H1 (cell line): Measurements from ENCODE around the gene RNF166. TPM values are rescaled to one million over a fixed set of nuclear protein-coding genes. Genes with fewer than 3 reads are reported as not detected.

Experiments used
- CTCF ChIA-PET: fragments of 300-600 bp; sonication (Branson Sonifier 250); formaldehyde crosslinking; loops from one replicate; lab custom pipeline; 2021; ENCODE audit not compliant: partially characterized antibody; lab: Charles Lee
- POLR2A ChIA-PET: fragments of 300-600 bp; sonication (Branson Sonifier 250); formaldehyde crosslinking; loops from one replicate; lab custom pipeline; 2021; ENCODE audit warnings: inconsistent platforms; ENCODE audit not compliant: partially characterized antibody; lab: Charles Lee
- DNase-seq, 2 experiments: peaks; one replicate each; pipeline versions ENCODE4 v3.0.0 to v3.0.0-alpha.2; 2010 to 2022; ENCODE audit warnings: low spot score in 2 of 2, low read depth in 1 of 2, mixed read lengths in 1 of 2
- FAIRE-seq: peaks from 2 replicates; lab custom pipeline; 2011; peaks lifted over from hg19 to GRCh38; lab: Jason Lieb, UNC
- H2AFZ ChIP-seq: 2 replicates; pipeline ENCODE4 v1.8.1; 2012; ENCODE audit warnings: low read length, inconsistent platforms
- H2AK5ac ChIP-seq: 2 replicates; pipeline ENCODE4 v1.6.1; 2013; ENCODE audit warnings: low read depth, low read length
- H2BK120ac ChIP-seq: replicated peaks from 2 replicates; pipeline ENCODE3; 2013; ENCODE audit warnings: low read depth, low read length, inconsistent platforms
- H2BK12ac ChIP-seq: 2 replicates; pipeline ENCODE4 v1.6.1; 2013; ENCODE audit warnings: low read depth, low read length
- H2BK15ac ChIP-seq: 2 replicates; pipeline ENCODE4 v1.6.1; 2013; ENCODE audit warnings: low read length
- H2BK20ac ChIP-seq: 2 replicates; pipeline ENCODE4 v1.6.1; 2013; ENCODE audit warnings: low read length
- H2BK5ac ChIP-seq: 2 replicates; pipeline ENCODE4 v1.6.1; 2013; ENCODE audit warnings: low read depth, low read length
- H3K14ac ChIP-seq: 2 replicates; pipeline ENCODE4 v1.6.1; 2013; ENCODE audit warnings: inconsistent platforms; ENCODE audit not compliant: insufficient read length
- H3K18ac ChIP-seq: 2 replicates; pipeline ENCODE4 v1.6.1; 2013; ENCODE audit warnings: low read length; ENCODE audit errors: extremely low read depth
- H3K23ac ChIP-seq: 2 replicates; pipeline ENCODE4 v1.6.1; 2013; ENCODE audit warnings: inconsistent platforms; ENCODE audit not compliant: insufficient read length
- H3K23me2 ChIP-seq: 2 replicates; pipeline ENCODE4 v1.6.1; 2013; ENCODE audit warnings: low read depth, low read length
- H3K27ac ChIP-seq: 2 replicates; pipeline ENCODE4 v1.6.1; 2011; ENCODE audit warnings: low read depth, low read length, inconsistent platforms
- H3K27me3 ChIP-seq, 4 experiments: replicated peaks in 1 of 4; 1 replicate in 1 of 4; 2 replicates in 3 of 4; pipeline versions ENCODE4 v1.6.1 to v1.8.1; 2011 to 2013; ENCODE audit warnings: low read length in 3 of 4, mild to moderate bottlenecking in 3 of 4, inconsistent platforms in 2 of 4, mixed read lengths in 2 of 4, moderate library complexity in 1 of 4; ENCODE audit not compliant: control insufficient read depth in 3 of 4, insufficient read depth in 3 of 4; ENCODE audit errors: extremely low read depth in 1 of 4
- H3K36me3 ChIP-seq, 4 experiments: 2 replicates each; pipeline versions ENCODE4 v1.6.1 to v1.8.1; 2011 to 2013; ENCODE audit warnings: mild to moderate bottlenecking in 4 of 4, low read length in 3 of 4, moderate library complexity in 2 of 4, control low read depth in 1 of 4, inconsistent platforms in 1 of 4; ENCODE audit not compliant: insufficient read depth in 4 of 4, control insufficient read depth in 2 of 4
- H3K4ac ChIP-seq: replicated peaks from 2 replicates; pipeline ENCODE3; 2013; ENCODE audit warnings: low read length, low read depth, mixed read lengths, inconsistent platforms; ENCODE audit not compliant: insufficient read length
- H3K4me1 ChIP-seq, 4 experiments: replicated peaks in 1 of 4; 1 replicate in 1 of 4; 2 replicates in 3 of 4; pipeline versions ENCODE4 v1.6.1 to v1.8.1; 2011 to 2013; ENCODE audit warnings: low read length in 3 of 4, inconsistent platforms in 2 of 4, mixed read lengths in 1 of 4; ENCODE audit not compliant: insufficient read depth in 4 of 4, control insufficient read depth in 3 of 4
- H3K4me2 ChIP-seq, 2 experiments: 2 replicates each; pipeline versions ENCODE4 v1.6.1 to v1.8.1; 2011 to 2013; ENCODE audit warnings: low read depth in 2 of 2, low read length in 2 of 2, control low read depth in 1 of 2, inconsistent platforms in 1 of 2, mild to moderate bottlenecking in 1 of 2; ENCODE audit not compliant: insufficient read depth in 1 of 2
- H3K4me3 ChIP-seq, 4 experiments: fragments of 200-600, 300-600 bp in 1 of 4; sonication (generic), shearing (Covaris generic), sonication (Bioruptor Twin) in 1 of 4; 2 replicates each; pipeline versions ENCODE4 v1.5.1 to v1.8.1; 2011 to 2016; ENCODE audit warnings: low read length in 4 of 4, low read depth in 3 of 4, control low read depth in 2 of 4, inconsistent platforms in 2 of 4, mild to moderate bottlenecking in 2 of 4, mixed read lengths in 1 of 4, moderate library complexity in 1 of 4; ENCODE audit not compliant: insufficient read depth in 2 of 4; ENCODE audit errors: extremely low read depth in 1 of 4
- H3K56ac ChIP-seq: replicated peaks from 2 replicates; pipeline ENCODE3; 2013; ENCODE audit warnings: low read depth, mild to moderate bottlenecking, mixed read lengths, low read length, inconsistent platforms; ENCODE audit not compliant: insufficient read length
- H3K79me1 ChIP-seq: 2 replicates; pipeline ENCODE4 v1.6.1; 2013; ENCODE audit warnings: low read depth, low read length, control low read depth
- H3K79me2 ChIP-seq, 2 experiments: 2 replicates each; pipeline versions ENCODE4 v1.6.1 to v1.8.1; 2012 to 2013; ENCODE audit warnings: low read length in 2 of 2, mild to moderate bottlenecking in 2 of 2, inconsistent platforms in 1 of 2; ENCODE audit not compliant: insufficient read depth in 2 of 2, control insufficient read depth in 1 of 2
- H3K9ac ChIP-seq, 4 experiments: replicated peaks in 1 of 4; 1 replicate in 1 of 4; 2 replicates in 3 of 4; pipeline versions ENCODE4 v1.6.1 to v1.8.1; 2011 to 2013; ENCODE audit warnings: low read depth in 3 of 4, low read length in 3 of 4, control low read depth in 2 of 4, mild to moderate bottlenecking in 2 of 4, moderate library complexity in 2 of 4, inconsistent platforms in 1 of 4; ENCODE audit errors: extremely low read depth in 1 of 4
- H3K9me3 ChIP-seq, 2 experiments: 2 replicates each; pipeline versions ENCODE4 v1.6.1 to v1.8.1; 2012 to 2013; ENCODE audit warnings: mild to moderate bottlenecking in 2 of 2, moderate library complexity in 2 of 2, control low read depth in 1 of 2, inconsistent platforms in 1 of 2, low read depth in 1 of 2, low read length in 1 of 2, mixed read lengths in 1 of 2; ENCODE audit not compliant: insufficient read depth in 2 of 2
- H4K20me1 ChIP-seq, 2 experiments: replicated peaks in 1 of 2; 2 replicates each; pipeline versions ENCODE3 to v1.8.1; 2011 to 2013; ENCODE audit warnings: inconsistent platforms in 2 of 2, low read length in 2 of 2, mild to moderate bottlenecking in 1 of 2; ENCODE audit not compliant: insufficient read depth in 2 of 2, control insufficient read depth in 1 of 2
- H4K5ac ChIP-seq: 2 replicates; pipeline ENCODE4 v1.6.1; 2013; ENCODE audit warnings: low read length, low read depth, mixed read lengths, inconsistent platforms; ENCODE audit not compliant: insufficient read length
- H4K8ac ChIP-seq: 2 replicates; pipeline ENCODE4 v1.8.0; 2013; ENCODE audit warnings: mild to moderate bottlenecking, moderate library complexity, low read length, inconsistent platforms; ENCODE audit not compliant: insufficient read depth; ENCODE audit errors: extremely low read depth
- H4K91ac ChIP-seq: replicated peaks from 2 replicates; pipeline ENCODE3; 2013; ENCODE audit warnings: low read length, mixed read lengths, inconsistent platforms; ENCODE audit not compliant: insufficient read length
- BRCA1 ChIP-seq: IDR thresholded peaks from 2 replicates; pipeline ENCODE4 v1.6.1; 2012; ENCODE audit warnings: low read depth, low read length, improper control_type of control experiment
- CREB1 ChIP-seq: IDR thresholded peaks from 2 replicates; pipeline ENCODE4 v1.6.1; 2012; ENCODE audit warnings: inconsistent platforms
- HDAC6 ChIP-seq: IDR thresholded peaks from one replicate; pipeline ENCODE4 v1.7.1; 2012; ENCODE audit warnings: low read depth, mild to moderate bottlenecking, inconsistent platforms, low read length, moderate library complexity
- KDM4A ChIP-seq: IDR thresholded peaks from one replicate; pipeline ENCODE4 v1.7.1; 2012; ENCODE audit warnings: low read depth, mild to moderate bottlenecking, moderate library complexity, low read length, inconsistent platforms; ENCODE audit not compliant: severe bottlenecking
- MAFK ChIP-seq: IDR thresholded peaks from 2 replicates; pipeline ENCODE4 v1.6.1; 2012; ENCODE audit warnings: low read depth, mild to moderate bottlenecking, improper control_type of control experiment, low read length
- SAP30 ChIP-seq: fragments of 300-600 bp; sonication (generic); IDR thresholded peaks from 2 replicates; pipeline ENCODE4 v1.7.1; 2012; ENCODE audit warnings: low read length, moderate library complexity, mild to moderate bottlenecking, inconsistent platforms; ENCODE audit not compliant: insufficient read depth, insufficient replicate concordance
- SP2 ChIP-seq: IDR thresholded peaks from 2 replicates; pipeline ENCODE4 v1.6.1; 2012; ENCODE audit warnings: mild to moderate bottlenecking, low read length, inconsistent platforms
- SP4 ChIP-seq: IDR thresholded peaks from 2 replicates; pipeline ENCODE4 v1.6.1; 2012; ENCODE audit warnings: low read length, inconsistent platforms
- WGBS, 2 experiments: shearing (Covaris generic) in 1 of 2; methylation state at CpG; one replicate each; pipeline versions ENCODE4 v1.1.6 to v1.1.7; 2013 to 2015; ENCODE audit warnings: low lambda C conversion rate in 2 of 2, mixed read lengths in 2 of 2, inconsistent platforms in 1 of 2, low coverage in 1 of 2, missing lambda C conversion rate in 1 of 2; ENCODE audit not compliant: insufficient replicate concordance in 2 of 2, insufficient coverage in 1 of 2, insufficient read length in 1 of 2; ENCODE audit errors: extremely low coverage in 1 of 2, missing lambda C conversion rate in 1 of 2; 5-methylcytosine and 5-hydroxymethylcytosine counted together
- polyA plus RNA-seq, 7 experiments: library from polyadenylated mRNA; depleted of rRNA in 3 of 7; stranded (reverse) in 5 of 7; unstranded in 2 of 7; fragments of >200 nt in 5 of 7; fragments of 200-250 nt in 2 of 7; gene quantifications; 1 replicate in 5 of 7; 2 replicates in 1 of 7; 4 replicates in 1 of 7; pipeline versions ENCODE4 v1.2.1 to v1.2.3, GENCODE V29; 2011 to 2013; ENCODE audit warnings: missing spikeins in 2 of 7, mixed read lengths in 2 of 7
- total RNA-seq: library from RNA; stranded (reverse); fragmentation: NEBNext Ultra II Directional; extraction: Animal tissue kit (Norgen Biotek cat#: 25700); gene quantifications from 2 replicates; pipeline ENCODE4 v1.2.1, GENCODE V29; 2021

Gene RNF166
- total and polyA plus RNA-seq, 2 of the 8 experiments (the other 6 are each of a cell fraction or from before 2014, with no cell fraction given): 29.8 to 31.2 TPM

DNA sequence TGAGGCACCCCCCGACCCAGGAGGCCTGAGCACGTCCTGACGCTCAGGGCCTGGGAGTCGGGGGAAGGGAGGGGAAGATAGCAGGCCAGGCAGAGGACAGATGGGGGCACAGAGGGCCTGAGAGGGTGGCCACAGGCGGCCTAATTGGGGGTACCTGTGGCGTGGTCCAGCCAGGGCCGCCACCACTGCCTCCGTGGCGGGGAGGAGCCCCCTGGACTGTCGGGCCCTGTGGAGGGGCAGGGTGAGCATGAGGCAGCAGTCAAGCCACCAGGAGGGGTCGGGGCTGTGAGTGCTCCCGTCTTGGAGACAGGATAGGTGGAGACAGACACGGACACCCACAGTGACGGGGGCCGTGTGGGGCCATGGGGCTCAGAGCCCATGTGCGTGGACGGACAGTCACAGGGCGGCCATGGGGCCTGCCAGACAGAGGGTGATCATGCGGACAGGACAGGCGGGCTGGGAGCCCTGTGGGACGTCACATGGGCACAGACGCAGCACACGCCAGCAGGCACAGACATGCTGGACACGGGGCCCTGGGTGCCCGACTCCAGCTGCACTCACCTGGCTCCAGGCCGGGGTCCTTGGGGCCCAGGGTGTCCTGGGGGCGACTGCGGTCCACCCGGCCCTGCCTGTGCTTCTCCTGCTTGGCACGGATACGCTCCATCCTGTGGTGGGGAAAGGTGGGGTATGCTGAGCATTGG, 18.8 kb upstream of the RNF166 start:
- no peak overlapping the region for H3K4me2 ChIP-seq
- ChIA-PET POLR2A (interaction anchor here (0.8 to 1.8 kb wide), 2 partner anchors 10 to 11 kb away, joined by 3 to 4 read pairs; no protein-coding TSS in a partner anchor), CTCF (interaction anchor here (1.0 to 4.5 kb wide), 2 partner anchors 12 to 88 kb away, joined by 3 to 24 read pairs; no protein-coding TSS in a partner anchor)
- H3K4me3 ChIP-seq: no peak overlapping the region
- H3K27ac ChIP-seq: no peak overlapping the region
- H2AK5ac ChIP-seq: no peak overlapping the region
- 92% methylated on average over 31 of the region's 31 CpGs; no CpG with 5 or more reads in 1 of the 2 experiments for WGBS, 2 experiments
- H3K9ac ChIP-seq: no peak overlapping the region
- H3K14ac ChIP-seq: no peak overlapping the region
- no peaks in the 10 kb centered on the region for H3K23me2 ChIP-seq
- no peak overlapping the region for H3K23ac ChIP-seq
- H3K79me1 ChIP-seq: no peaks in the 10 kb centered on the region
- no peak overlapping the region for H2BK20ac ChIP-seq
- H3K79me2 ChIP-seq: no peaks in the 10 kb centered on the region
- no peak overlapping the region for H4K91ac ChIP-seq
- no peak overlapping the region for H3K4ac ChIP-seq
- no peak overlapping the region for H4K5ac ChIP-seq
- no peak overlapping the region for H3K18ac ChIP-seq
- H3K4me1 ChIP-seq: no peaks in the 10 kb centered on the region
- H2BK120ac ChIP-seq: no peak overlapping the region
- H3K56ac ChIP-seq: no peak overlapping the region
- no peaks in the 10 kb centered on the region for H3K27me3 ChIP-seq
- peaks cover 0 to 27% (median 5%) of the 10 kb centered on the region in 4 experiments; a peak in 4 of 8 replicates for H3K36me3 ChIP-seq
- H3K9me3 ChIP-seq: no peaks in the 10 kb centered on the region
- peaks cover 0 to 8% of the 10 kb centered on the region in 2 experiments for H4K20me1 ChIP-seq
- FAIRE-seq: no peak
- DNase-seq: no peak
- no peak overlapping the region for H2BK12ac ChIP-seq
- no peak overlapping the region for H2BK5ac ChIP-seq
- no peak overlapping the region for H2AFZ ChIP-seq
- H4K8ac ChIP-seq: no peak overlapping the region
- H2BK15ac ChIP-seq: no peak overlapping the region
- no peak for TF ChIP-seq CREB1
- no peak for TF ChIP-seq KDM4A
- TF ChIP-seq HDAC6: no peak
- TF ChIP-seq BRCA1: no peak
- TF ChIP-seq SAP30: no peak
- no peak for TF ChIP-seq SP4
- TF ChIP-seq MAFK: no peak
- no peak for TF ChIP-seq SP2
